ENCODE data around the gene RPN2.

DNA sequence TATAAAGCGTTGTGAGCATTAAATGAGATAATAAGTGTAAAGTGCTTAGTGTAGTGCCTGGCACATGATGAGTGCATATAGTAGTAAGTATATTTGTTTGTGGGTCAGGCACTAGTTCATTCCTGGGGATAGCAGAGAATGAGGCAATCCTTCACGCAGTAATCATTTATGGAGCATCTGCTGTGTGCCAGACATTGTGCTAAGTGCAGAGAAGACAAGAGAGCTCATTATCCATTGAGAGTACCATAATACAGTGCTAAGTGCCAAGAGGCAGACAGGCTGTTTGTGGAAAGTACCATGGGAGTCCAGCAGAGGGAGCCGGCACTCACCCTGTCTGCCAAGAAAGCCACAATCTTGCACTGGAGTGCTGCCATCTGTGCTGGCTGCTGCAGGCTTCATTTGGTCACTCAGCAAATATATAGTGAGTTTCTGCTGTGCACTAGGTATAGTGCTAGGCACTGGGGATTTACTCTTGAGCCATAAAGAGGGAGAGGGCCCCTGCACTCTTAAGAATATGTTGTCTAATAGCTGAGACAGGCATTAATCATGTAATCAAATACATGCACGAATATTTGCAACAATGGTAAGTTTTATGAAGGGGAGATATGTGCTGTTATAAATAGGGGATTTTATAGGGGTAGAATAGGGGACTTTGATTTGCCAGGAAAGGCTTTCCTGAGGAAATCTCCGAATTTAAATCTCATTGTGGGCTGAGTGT, 13.2 kb downstream of the RPN2 start:
- TF ChIP-seq CTCF (IDR thresholded peaks at IDR 0.05; ENCODE audit: insufficient read depth, low read length, poor library complexity, severe bottlenecking) (peak; percentile 62), EZH2phosphoT487 (conservative IDR thresholded peaks at IDR 0.05; ENCODE audit: low read length) (no peak)

All from SU-DHL-6 (cell line).